ENCODE measurements around the gene C15orf62.

Gene C15orf62

DNA sequence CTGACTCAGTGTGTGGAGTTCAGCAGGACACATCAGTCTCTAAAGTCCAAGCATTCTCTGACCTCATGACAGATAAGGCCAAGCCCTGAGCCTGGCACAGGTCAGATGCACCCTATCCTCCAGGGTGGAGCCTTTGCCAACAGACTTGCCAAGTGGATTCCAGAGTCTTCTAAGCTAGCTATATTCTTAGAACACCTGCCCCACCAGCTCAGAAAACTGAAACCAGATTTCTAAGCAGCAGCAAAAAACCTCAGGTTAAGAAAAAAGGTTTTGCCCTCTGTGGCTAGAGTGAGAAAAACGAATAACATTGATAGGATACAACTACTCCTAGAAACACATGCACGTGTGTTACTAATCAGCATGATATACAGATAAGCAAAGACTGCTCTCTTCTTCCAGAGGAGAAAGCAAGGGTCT is 26.3 kb upstream of the C15orf62 start:
- TF ChIP-seq FOXP2 (optimal IDR thresholded peaks at IDR 0.05; ENCODE audit: borderline replicate concordance, extremely low read depth, extremely low read length, insufficient read depth) = no peak
- no peak for TF ChIP-seq TAF1 (IDR thresholded peaks at IDR 0.05; ENCODE audit: borderline replicate concordance, insufficient read depth, low read length)
- no peak for TF ChIP-seq POLR2AphosphoS5 (IDR thresholded peaks at IDR 0.05; ENCODE audit: low read depth, low read length)
- TF ChIP-seq, protein P1, sequence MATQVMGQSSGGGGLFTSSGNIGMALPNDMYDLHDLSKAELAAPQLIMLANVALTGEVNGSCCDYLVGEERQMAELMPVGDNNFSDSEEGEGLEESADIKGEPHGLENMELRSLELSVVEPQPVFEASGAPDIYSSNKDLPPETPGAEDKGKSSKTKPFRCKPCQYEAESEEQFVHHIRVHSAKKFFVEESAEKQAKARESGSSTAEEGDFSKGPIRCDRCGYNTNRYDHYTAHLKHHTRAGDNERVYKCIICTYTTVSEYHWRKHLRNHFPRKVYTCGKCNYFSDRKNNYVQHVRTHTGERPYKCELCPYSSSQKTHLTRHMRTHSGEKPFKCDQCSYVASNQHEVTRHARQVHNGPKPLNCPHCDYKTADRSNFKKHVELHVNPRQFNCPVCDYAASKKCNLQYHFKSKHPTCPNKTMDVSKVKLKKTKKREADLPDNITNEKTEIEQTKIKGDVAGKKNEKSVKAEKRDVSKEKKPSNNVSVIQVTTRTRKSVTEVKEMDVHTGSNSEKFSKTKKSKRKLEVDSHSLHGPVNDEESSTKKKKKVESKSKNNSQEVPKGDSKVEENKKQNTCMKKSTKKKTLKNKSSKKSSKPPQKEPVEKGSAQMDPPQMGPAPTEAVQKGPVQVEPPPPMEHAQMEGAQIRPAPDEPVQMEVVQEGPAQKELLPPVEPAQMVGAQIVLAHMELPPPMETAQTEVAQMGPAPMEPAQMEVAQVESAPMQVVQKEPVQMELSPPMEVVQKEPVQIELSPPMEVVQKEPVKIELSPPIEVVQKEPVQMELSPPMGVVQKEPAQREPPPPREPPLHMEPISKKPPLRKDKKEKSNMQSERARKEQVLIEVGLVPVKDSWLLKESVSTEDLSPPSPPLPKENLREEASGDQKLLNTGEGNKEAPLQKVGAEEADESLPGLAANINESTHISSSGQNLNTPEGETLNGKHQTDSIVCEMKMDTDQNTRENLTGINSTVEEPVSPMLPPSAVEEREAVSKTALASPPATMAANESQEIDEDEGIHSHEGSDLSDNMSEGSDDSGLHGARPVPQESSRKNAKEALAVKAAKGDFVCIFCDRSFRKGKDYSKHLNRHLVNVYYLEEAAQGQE (IDR thresholded peaks at IDR 0.05; ENCODE audit: insufficient read depth in 1 of 2, low read depth in 2 of 2, low read length in 2 of 2) = no peak
- no peak for TF ChIP-seq SIN3A (IDR thresholded peaks at IDR 0.05; ENCODE audit: borderline replicate concordance, insufficient read depth, low read length)

DNA sequence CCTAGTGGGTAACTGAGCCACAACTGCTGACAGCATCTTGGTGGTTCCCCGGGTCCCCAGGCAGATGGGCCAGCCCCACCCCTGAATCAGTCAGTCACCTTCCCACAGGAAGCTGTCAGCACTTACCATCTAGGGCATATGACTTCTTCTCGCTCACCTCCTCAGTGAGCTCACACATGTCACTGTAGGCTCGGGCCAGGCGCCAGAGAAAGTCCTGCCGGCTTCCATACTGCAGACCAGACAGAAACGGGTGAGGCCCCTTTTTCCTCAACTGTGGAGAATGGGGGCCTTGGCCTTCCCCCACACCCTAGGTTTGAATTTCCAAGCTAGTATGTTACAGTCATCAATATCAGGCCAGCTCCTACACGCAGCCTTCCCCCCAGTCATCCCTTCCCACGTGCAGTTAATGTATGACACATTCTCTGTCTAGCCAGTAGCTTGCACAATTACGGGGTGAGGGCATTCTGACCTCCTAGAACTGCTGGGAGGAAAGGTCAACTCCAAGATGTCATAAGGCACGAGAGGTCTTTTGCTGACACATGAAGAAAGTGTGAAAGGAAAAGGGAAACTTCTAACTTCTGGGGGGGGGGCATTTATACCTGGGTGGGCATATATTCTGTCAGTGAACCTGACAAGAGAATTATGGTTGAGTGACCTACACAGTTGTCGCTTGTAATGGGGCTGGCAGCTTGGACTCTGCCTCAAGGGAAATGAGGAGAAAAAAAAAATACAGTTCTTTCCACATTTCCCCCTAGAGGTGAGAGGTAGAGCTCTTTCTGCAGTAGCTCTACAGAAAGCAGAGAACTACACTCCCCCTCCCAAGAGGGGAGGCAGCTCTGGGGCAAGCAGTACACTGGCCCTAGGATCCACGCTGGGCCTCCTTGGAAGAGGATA is 25.6 kb upstream of the C15orf62 start:
- TF ChIP-seq FOXP2 (optimal IDR thresholded peaks at IDR 0.05; ENCODE audit: borderline replicate concordance, extremely low read depth, extremely low read length, insufficient read depth) = peak; percentile 17
- TF ChIP-seq, protein P1 (IDR thresholded peaks at IDR 0.05; ENCODE audit: insufficient read depth in 1 of 2, low read depth in 2 of 2, low read length in 2 of 2) = no peak

DNA sequence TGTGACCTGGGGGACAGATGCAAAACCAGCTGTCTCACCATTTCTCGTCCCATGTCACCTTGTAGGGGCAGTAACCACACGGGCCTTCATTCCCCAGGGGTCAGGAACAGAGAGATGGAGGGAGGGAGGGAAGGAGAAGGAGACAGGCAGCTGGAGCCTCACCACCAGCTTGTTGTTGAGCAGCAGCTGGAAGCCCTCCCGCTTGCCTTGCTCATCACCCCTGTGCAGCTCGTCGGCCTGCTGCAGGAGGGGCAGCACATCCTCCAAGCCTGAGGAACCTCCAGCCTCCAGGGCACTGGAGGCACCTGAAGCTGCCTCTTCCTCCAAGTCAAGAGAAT is 25.0 kb upstream of the C15orf62 start:
- TF ChIP-seq, protein P1 (IDR thresholded peaks at IDR 0.05; ENCODE audit: insufficient read depth in 1 of 2, low read depth in 2 of 2, low read length in 2 of 2) = no peak
- TF ChIP-seq FOXP2 (optimal IDR thresholded peaks at IDR 0.05; ENCODE audit: borderline replicate concordance, extremely low read depth, extremely low read length, insufficient read depth) = no peak
- TF ChIP-seq SIN3A (IDR thresholded peaks at IDR 0.05; ENCODE audit: borderline replicate concordance, insufficient read depth, low read length) = no peak
- TF ChIP-seq TAF1 (IDR thresholded peaks at IDR 0.05; ENCODE audit: borderline replicate concordance, insufficient read depth, low read length) = no peak
- no peak for TF ChIP-seq POLR2AphosphoS5 (IDR thresholded peaks at IDR 0.05; ENCODE audit: low read depth, low read length)

DNA sequence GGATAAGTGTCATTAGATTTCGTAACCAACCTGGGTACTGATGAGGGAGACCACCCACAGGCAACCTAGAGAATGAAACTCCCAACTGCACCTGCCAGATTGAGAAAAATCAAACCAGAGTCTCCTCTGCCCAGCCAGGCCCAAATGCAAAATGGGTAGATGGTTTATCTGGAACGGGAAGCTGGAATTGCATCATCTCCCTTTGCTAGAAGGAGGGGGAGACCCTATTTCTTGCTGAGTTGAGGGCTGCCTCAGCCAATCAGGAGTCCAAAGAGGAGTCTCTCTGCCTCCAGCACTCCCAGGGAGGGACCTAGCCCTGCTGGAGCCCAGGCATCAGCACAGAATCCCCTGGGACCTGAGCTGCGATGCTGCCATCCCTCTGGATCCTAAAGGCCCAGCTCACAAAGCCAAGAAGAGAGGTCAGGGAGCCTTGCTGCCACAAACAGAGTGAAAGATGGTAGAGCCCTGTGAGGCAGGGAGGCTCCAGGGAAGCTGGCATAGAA is 22.8 kb upstream of the C15orf62 start:
- TF ChIP-seq POLR2AphosphoS5 (IDR thresholded peaks at IDR 0.05; ENCODE audit: low read depth, low read length) = no peak
- TF ChIP-seq, protein P1 (IDR thresholded peaks at IDR 0.05; ENCODE audit: insufficient read depth in 1 of 2, low read depth in 2 of 2, low read length in 2 of 2) = no peak
- no peak for TF ChIP-seq FOXP2 (optimal IDR thresholded peaks at IDR 0.05; ENCODE audit: borderline replicate concordance, extremely low read depth, extremely low read length, insufficient read depth)
- no peak for TF ChIP-seq TAF1 (IDR thresholded peaks at IDR 0.05; ENCODE audit: borderline replicate concordance, insufficient read depth, low read length)
- no peak for TF ChIP-seq SIN3A (IDR thresholded peaks at IDR 0.05; ENCODE audit: borderline replicate concordance, insufficient read depth, low read length)

Measured in PFSK-1 (cell line).